UCSD-AML1 (cell line): ENCODE results near the gene PCNX1.
A peak's percentile ranks its signal among the peaks of the same experiment; 100 is the strongest.
"Not testable (repeated sequence)": the region's sequence is repeated elsewhere in the genome, so short reads cannot be mapped to it uniquely, and the experiment has no call there.

Source experiments
- DNase-seq: peaks from one replicate; lab custom pipeline; 2025; ENCODE audit not compliant: unreplicated experiment; lab: John Stamatoyannopoulos, UW

PCNX1 gene

DNA sequence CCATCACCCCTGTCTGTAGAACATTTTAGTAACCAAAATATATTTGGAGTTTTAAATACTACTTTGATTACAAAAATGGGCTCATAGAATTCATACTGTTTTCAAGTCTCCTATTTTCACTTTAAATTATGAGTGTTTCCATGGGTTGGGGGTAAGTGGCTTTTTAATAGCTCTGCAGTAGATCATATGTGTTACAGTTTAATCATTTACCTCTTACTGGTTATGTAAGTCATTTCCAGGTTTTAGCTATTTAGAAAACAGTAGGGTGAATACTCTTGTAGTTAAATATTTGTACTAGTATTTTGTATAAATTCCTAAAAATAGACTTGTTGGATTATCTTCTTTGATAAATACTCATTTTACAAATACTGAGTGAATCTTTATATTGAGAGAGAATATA, 8.2 kb downstream of the PCNX1 start:
- no peak for DNase-seq

DNA sequence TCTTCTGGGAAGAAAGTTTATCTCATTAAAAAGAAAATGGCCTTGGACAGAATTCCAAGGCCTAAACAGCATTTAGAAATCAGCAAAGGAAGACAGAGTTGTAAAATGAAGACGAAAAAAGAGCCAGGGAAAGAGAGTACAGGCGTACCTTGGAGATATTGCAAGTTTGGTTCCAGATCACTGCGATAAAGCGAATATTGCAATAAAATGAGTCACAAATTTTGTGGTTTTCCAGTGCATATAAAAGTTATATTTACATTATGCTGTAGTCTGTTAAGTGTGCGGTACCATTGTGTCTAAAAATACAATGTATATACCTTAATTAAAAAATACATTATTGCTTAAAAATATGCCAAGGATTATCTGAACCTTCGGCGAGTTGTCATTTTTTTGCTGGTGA, 9.0 kb downstream of the PCNX1 start:
- no peak for DNase-seq

DNA sequence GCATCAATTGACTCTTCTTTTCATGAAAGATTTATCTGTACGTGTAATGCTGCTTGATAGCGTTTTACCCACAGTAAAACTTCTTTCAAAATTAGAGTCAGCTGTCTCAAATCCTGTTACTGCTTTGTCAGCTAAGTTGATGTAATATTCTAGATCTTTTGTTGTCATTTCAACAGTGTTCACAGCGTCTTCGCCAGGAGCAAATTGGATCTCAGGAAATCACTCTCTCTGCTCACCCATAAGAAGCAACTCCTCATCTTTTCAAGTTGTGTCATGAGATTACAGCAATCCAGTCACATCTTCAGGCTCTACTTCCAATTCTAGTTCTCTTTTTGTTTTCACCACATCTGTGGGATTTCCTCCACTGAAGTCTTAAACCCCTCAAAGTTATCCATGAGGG, 9.5 kb downstream of the PCNX1 start:
- DNase-seq: no peak

DNA sequence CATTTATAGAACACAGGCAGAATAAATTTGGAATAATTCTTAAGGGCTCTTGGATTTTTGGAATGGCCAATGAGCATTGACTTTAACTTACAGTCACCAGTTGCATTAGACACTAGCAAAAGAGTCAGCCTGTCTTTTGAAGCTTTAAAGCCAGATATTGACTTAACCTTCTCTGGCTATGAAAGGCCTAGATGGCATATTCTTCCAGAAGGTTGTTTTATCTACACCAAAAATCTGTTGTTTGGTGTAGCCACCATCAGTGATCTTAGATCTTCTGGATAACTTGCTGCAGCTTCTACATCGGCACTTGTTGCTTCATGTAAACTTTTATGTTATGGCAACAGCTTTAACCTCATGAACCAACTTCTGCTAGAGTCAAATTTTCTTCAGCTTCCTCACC, 10.4 kb downstream of the PCNX1 start:
- no peak for DNase-seq

DNA sequence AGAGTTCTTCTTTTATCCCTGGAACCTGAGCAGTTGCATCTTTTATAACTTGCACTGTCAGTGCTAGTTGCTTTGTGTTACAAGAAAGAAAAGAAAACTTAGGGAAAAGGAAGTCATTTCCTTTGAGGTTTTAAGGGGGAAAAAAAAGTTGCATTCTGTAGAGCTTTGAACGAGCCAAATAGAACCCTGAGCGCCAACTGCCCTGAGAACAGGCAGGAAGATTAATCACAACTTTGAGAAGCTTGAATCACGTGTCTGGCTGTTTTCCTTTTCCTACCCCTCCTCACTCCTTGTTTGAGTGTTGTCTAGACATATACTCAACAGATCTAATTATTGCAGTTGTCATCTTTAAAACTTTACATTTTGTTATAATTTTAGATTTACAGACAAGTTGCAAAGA, 12.5 kb downstream of the PCNX1 start:
- peak; percentile 20 for DNase-seq

DNA sequence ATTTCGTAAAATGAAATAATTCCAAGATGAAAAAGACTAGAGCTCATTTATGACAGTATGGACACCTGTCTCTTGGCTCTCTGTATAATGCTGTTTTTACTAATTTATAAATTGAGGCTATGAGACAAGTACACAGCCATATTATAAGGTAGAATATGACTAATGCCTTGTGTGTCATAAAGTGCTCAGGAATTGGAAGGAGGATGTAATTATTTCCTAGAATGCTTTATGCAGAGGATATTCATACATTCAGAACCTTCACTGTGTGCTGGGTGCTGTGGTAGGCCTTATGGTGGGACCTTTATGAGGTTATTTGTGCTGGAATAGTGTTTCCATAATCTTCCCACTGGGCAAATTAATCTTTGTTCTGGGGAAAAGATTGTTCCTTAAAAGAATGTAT, 13.3 kb downstream of the PCNX1 start:
- DNase-seq: no peak

DNA sequence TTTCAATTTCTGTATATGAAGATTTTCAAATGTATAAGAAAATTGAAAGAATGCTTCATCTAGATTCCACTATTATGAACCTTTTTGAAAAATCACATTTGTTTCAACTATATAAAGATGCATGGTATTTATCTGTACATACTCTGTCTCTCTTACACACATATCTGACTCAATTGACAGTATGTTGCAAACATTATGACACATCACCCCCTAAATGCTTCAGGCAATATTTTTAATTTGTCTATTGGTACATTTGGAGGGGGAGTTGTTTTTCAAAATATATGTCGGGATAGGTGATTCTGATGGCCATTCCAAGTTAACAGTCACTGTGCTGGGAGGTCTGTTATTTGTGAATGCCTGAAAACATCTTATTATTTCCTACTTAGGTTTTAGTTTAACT, 14.4 kb downstream of the PCNX1 start:
- no peak for DNase-seq

DNA sequence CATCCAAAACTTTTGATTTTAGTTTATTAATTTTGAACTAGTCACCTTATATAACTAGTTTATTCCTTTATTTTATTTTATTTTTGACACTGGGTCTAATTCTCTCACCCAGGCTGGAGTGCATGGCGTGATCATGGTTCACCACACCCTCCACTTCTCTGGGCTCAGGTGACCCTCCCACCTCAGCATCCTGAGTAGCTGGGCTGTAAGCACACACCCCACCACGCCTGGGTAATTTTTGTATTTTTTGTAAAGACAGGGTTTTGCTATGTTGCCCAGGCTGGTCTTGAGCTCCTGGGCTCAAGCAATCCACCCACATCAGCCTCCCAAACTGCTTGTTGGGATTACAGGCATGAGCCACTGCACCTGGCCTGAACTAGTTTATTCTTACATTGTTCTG, 17.3 kb downstream of the PCNX1 start:
- DNase-seq: no peak

DNA sequence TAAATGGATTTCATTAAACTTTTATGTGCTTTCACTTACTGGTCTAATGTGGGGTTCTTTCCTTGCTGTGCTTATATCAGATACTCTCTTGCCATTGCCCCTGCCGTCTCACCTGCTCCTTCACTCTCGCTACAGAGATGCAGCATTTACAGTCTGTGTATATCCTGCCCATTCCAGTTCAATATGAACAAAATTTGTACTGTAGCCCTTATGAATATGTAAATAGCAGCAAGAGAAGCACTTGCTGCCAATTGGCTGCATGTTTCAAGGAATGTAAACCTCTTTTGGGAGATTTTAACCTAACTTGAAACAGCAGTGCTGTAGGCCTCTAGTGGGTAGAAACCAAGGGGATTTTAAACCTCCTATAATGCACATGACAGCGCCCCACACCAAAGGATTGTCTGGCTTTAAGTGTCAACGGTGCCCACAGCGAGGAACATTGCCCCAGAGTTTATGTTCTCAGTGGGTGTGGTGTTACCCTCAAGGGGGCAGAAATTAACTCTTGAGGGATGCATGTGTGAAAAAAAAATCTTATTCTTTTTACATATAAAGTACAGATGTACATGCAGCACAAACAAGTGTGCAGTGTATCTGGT, 19.1 kb downstream of the PCNX1 start:
- DNase-seq: no peak

DNA sequence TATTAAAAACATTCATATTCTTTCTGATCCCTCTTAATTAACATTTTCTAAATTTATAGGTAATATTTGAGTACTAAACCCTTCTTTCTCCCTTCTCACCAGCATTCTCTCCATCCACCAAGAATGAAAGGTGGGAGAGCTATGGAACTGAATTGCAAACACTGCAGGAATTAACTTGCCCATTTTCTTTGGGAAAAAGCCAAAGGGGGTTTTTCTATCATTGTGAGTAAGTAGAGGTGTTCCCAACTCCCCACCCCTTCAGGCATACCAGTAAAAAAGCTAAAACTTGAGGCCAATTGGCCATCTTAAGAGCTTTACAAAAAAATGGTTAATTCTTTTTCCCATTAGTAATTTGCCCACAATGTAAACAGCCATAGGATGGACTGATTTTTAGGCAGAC, 23.7 kb downstream of the PCNX1 start:
- no peak for DNase-seq

DNA sequence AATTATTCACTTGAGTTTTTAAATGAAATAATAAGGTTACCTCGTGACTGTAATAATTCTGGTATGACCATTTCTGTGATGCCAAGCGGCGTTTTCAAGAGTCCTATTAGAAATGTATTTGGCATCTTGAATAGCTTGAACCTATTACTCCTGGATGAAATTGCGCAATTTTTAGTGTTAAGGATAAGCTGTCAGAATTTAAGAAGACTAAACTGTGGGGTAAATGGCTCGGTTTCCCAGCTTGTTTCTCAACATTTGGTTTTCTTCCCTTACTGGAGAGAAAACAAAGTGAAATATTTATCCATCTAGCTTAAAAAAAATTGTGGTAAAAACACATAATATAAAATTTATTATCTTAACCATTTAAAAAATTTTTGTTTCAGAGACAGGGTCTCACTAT, 26.8 kb downstream of the PCNX1 start:
- DNase-seq: no peak

DNA sequence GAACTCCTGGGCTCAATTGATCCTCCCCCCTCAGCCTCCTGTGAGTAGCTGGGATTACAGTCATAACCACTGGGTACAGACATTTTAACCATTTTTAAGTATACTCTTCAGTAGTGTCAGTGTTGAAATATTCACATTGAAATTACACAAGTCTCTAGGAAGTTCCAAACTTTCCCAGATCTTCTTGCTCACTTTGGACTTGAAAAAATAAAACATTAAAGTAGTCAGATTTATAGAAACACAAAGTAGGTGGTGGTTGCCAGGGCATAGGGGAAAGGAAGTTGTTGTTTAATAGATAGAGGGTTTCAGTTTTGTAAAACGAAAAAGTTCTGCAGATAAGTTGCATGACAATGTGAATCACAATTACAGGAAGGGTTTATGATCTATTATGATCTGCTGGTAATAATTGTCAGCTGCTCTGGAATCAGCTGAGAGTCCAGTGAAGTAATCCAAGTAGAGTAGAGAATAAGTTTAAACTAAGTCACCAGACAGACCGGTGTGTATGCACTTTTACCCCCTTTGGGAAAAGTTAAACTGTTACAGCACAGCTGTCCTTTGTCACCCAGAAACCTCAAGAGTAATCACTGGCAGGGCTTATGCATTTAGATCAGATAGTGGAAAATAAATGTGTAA, 27.4 kb downstream of the PCNX1 start:
- DNase-seq: no peak

DNA sequence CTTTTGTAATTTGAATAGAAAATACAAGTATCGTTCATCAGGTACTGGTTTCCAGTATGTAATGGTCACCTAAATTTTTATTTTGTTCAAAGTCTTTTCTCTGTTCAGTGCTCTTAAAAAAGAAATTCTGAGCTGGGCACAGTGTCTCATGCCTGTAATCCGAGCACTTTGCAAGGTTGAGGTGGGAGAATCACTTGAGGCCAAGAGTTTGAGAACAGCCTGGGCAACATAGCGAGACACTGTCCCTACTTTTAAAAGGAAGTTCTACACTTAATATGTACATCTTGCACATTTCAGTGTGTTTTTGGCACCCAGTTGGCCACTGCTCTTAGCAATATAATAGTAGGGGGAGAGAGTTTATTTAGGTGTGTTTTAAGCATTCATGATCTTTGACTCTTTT, 27.9 kb downstream of the PCNX1 start:
- DNase-seq: no peak

DNA sequence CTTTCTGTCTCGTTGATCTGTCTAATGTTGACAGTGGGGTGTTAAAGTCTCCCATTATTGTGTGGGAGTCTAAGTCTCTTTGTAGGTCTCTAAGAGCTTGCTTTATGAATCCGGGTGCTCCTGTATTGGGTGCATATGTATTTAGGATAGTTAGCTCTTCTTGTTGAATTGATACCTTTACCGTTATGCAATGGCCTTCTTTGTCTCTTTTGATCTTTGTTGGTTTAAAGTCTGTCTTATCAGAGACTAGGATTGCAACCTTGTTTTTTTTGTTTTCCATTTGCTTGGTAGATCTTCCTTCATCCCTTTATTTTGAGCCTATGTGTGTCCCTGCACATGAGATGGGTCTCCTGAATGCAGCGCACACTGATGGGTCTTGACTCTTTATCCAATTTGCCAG, 32.4 kb downstream of the PCNX1 start:
- DNase-seq: not testable (repeated sequence)

DNA sequence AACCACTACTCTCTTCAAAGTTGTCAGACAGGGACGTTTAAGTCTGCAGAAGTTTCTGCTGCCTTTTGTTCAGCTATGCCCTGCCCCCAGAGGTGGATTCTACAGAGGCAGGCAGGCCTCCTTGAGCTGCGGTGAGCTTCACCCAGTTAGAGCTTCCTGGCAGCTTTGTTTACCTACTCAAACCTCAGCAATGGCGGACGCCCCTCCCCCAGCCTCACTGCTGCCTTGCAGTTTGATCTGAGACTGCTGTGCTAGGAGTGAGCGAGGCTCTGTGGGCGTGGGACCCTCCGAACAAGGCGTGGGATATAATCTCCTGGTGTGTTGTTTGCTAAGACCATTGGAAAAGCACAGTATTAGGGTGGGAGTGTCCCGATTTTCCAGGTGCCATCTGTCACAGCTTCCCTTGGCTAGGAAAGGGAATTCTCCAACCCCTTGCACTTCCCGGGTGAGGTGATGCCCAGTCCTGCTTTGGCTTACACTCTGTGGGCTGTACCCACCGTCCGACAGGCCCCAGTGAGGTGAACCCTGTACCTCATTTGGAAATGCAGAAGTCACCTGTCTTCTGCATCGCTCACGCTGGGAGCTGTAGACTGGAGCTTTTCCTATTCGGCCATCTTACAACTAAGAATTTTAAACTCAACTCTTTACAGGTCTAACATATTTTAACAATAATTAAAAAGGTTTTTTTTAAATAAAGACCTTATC, 34.5 kb downstream of the PCNX1 start:
- not testable (repeated sequence) for DNase-seq

DNA sequence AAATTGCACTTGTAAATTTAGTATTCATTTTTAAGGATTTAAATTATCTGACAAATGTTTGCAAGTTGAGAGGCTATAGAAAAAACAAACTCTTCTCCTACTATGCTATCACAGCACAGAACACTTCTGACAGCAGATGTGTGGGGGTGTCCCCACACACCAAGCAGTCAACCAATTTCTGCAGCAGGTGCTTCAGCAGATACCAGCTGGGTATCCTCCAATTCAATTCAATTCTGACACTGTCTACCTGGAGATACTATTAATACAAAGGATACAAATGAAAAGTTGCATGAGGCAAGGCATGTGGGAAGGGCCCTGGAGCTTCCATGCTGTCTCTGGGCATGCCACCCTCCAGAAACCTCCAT, 35.1 kb downstream of the PCNX1 start:
- DNase-seq: no peak

DNA sequence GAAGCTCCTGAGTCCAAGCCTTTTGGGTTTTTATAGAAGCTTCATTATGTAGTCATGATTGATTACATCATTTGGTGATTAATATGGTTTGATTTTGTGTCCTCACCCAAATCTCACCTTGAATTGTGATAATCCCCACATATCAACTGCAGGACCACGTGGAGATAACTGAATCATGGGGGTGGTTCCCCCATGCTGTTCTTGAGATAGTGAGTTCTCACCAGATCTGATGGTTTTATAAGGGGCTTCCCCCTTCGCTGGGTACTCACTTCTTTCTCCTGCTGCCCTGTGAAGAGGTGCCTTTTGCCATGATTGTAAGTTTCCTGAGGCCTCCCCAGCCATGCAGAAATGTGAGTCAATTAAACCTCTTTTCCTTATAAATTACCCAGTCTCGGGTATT, 35.5 kb downstream of the PCNX1 start:
- DNase-seq: not testable (repeated sequence)

DNA sequence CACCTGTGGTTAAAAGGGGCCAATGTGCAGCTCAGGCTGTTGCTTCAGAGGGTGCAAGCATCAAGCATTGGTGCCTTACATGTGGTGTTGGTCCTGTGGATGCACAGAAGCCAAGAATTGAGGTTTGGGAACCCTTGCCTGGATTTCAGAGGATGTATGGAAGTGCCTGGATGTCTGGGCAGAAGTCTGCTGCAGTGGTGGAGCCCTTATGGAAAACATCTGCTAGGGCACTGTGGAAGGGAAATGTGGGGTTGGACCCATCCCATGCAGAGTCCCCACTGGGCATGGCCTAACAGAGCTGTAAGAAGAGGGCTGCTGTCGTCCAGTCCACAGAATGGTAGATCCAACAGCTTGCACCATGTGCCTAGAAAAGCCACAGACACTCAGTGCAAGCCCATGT, 36.6 kb downstream of the PCNX1 start:
- DNase-seq: no peak

DNA sequence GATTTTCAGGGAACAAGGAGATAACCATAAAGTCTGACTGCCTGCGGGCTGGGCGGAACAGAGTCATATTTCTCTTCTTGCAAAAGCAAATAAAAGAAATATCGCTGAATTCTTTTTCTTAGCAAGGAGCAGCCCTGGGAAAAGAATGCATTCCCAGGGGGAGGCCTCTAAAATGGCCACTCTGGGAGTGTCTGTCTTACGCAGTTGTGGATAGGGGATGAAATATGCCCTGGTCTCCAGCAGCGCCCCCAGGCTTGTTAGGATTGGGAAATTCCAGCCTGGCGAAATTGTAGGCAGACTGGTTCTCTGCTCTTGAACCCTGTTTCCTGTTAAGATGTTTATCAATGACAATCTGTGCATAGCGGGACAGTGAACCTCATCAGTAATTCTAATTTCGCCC, 40.5 kb downstream of the PCNX1 start:
- DNase-seq: no peak

DNA sequence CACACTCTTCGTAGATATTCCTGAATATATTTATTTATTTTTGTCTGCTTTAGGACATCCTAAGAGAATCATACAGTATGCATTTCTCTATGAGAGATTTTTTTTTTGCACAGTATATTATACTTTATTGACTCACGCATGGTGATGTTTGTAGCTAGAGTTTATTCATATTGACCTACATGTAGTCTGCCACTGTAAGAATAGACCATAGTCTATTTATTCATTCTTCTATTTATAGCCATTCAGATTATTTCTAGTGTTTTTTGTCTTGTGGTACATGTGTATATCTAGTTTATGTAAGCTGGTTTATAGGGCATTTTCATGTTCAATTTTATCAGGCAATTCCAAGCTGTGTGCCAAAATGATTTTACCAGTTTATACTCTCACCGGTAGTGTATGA, 45.2 kb downstream of the PCNX1 start:
- no peak for DNase-seq

DNA sequence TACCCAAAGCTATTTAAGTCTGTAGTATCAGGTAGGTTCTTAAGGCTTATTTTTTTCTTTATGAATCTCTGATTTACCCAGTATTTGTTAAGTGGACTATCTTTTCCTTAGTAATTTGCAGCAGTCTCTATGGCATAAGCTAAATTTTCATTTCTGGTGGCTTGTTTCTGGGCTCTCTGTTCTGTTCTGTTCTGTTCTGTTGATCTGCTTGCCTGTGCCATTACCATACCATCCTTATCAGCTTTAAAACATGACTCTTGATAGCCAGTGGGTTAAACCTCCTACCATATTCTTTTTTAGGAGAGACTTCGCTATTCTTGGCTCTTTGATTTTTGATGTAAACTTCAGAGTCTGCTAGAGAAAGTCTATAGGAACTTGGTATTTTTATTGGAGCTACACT, 46.8 kb downstream of the PCNX1 start:
- no peak for DNase-seq

DNA sequence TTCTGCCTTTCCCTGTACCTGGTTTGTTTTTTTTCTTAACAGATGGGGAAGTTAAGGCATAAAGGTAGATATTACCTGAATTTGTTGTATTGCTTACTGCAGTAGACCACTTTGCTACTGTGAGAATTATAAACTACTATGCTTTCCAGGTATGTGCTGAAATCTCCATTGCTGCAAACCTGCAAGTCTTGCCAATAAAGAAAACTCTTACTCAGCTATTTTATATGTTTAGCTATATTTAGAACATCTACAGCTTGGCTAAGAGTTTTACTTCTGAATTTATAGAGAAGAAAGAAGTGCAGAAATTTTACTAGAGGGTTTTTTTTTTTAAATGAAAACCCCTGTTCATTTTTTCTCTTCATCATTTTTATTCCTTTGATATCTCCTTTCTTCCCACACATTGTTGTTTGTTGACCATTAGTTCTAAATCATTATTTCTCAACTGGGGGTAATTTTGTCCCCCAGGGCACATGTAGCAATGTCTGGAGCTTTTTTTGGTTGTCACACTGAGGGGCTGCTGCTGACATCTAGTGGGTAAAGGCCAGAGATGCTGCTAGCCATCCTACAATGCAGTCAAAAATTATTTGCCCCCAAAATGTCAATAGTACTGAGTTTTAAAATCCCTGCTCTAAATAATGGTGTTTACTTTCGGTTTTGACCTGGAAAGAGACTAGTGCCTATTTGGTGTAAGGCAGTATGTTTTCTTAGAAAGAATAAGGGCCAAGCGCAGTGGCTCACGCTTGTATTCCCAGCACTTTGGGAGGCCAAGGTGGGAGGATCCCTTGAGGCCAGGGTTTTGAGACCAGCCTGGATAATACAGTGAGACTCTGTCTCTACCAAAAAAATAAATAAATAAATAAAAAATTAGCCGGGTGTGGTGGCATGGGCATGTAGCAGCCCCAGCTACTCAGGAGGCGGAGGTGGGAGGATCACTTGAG, 48.6 kb downstream of the PCNX1 start:
- peak; percentile 17 for DNase-seq
